ENCODE data around the gene ATG7.

DNA sequence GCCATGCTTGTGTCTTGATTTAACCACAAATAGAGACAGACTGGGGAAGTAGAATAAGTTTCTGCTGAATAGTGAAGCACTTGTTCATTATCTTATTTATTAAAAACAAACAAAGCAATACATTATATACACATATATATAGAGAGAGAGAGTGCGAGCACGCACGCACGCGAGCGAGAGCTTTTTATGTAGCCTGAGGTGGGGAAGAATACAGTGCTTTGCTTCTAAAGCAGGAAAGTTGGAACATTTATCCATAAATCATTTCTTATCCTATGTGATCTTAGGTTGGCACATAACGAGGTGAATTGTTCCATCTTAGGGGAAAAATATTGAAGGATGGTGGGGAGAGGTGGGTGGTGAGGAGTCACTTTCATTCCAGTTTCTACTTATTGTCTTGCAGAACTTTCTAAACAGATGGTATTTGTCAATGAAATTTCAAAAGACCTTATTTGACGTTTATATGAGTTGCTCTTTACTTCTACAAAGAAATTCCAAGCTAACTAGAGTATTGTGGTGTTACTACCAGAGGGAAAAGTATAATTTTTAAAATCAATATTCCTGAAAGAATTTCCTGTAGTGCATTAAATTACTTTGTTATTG, 110.0 kb downstream of the ATG7 start:
- TF ChIP-seq, protein P1, sequence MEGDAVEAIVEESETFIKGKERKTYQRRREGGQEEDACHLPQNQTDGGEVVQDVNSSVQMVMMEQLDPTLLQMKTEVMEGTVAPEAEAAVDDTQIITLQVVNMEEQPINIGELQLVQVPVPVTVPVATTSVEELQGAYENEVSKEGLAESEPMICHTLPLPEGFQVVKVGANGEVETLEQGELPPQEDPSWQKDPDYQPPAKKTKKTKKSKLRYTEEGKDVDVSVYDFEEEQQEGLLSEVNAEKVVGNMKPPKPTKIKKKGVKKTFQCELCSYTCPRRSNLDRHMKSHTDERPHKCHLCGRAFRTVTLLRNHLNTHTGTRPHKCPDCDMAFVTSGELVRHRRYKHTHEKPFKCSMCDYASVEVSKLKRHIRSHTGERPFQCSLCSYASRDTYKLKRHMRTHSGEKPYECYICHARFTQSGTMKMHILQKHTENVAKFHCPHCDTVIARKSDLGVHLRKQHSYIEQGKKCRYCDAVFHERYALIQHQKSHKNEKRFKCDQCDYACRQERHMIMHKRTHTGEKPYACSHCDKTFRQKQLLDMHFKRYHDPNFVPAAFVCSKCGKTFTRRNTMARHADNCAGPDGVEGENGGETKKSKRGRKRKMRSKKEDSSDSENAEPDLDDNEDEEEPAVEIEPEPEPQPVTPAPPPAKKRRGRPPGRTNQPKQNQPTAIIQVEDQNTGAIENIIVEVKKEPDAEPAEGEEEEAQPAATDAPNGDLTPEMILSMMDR (optimal IDR thresholded peaks at IDR 0.05 in 1 of 3, IDR thresholded peaks at IDR 0.05 in 1 of 3, conservative IDR thresholded peaks at IDR 0.05 in 1 of 3; ENCODE audit: extremely low read depth in 1 of 3, insufficient read depth in 2 of 3, low read length in 3 of 3) = no peak
- no peak for TF ChIP-seq EZH2 (IDR thresholded peaks at IDR 0.05; ENCODE audit: low read length)

Data from keratinocyte (primary cell).